ENCODE measurements around the gene AGPS.

DNA sequence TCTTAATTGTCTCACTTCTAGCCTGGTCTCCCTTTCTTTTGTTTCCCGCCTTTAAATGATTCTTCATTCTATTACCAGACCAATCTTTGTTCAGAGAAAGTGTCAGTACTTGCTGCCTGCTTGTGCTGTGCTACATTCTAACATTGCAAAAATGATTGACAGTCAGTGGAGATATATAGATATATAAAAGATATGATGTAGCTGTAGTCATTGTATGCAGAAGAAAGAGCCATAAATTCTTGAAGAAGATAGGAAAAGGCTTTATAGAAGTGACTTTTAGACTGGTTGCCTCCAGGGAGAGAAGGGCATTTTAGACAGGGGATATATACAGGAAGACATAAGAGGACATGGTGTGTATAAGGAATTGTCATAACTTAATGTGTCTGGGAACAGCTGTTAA is 13.6 kb downstream of the AGPS start:
- TF ChIP-seq, protein P1, sequence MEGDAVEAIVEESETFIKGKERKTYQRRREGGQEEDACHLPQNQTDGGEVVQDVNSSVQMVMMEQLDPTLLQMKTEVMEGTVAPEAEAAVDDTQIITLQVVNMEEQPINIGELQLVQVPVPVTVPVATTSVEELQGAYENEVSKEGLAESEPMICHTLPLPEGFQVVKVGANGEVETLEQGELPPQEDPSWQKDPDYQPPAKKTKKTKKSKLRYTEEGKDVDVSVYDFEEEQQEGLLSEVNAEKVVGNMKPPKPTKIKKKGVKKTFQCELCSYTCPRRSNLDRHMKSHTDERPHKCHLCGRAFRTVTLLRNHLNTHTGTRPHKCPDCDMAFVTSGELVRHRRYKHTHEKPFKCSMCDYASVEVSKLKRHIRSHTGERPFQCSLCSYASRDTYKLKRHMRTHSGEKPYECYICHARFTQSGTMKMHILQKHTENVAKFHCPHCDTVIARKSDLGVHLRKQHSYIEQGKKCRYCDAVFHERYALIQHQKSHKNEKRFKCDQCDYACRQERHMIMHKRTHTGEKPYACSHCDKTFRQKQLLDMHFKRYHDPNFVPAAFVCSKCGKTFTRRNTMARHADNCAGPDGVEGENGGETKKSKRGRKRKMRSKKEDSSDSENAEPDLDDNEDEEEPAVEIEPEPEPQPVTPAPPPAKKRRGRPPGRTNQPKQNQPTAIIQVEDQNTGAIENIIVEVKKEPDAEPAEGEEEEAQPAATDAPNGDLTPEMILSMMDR (IDR thresholded peaks at IDR 0.05; ENCODE audit: low read depth, low read length, poor library complexity, severe bottlenecking): no peak
- TF ChIP-seq EZH2phosphoT487 (IDR thresholded peaks at IDR 0.05; ENCODE audit: borderline replicate concordance, low read length): no peak
